ENCODE results near the gene ATP1A2. TPM values are rescaled to one million over a fixed set of nuclear protein-coding genes. Genes with fewer than 3 reads are reported as not detected.
"Not testable (repeated sequence)": the region's sequence is repeated elsewhere in the genome, so short reads cannot be mapped to it uniquely, and the experiment has no call there.

ATP1A2 gene
- total RNA-seq, 1 donor from 2014 or later = 14.5 TPM

- no peak for TF ChIP-seq CTCF (conservative IDR thresholded peaks at IDR 0.05)
- Mint-ChIP-seq H3K36me3 (no peaks in the 10 kb centered on the region), H3K27me3 (no peaks in the 10 kb centered on the region), H3K9me3 (no peaks in the 10 kb centered on the region), H3K27ac (peak overlapping the region; percentile 88), H3K4me3 (peak overlapping the region; percentile 61), H3K4me1 (ENCODE audit: unreplicated experiment) (peaks cover 12% of the 10 kb centered on the region)
- DNase-seq (ENCODE audit: extremely low spot score, unreplicated experiment) = no peak
These were observed 9.3 kb downstream of the ATP1A2 start for GRCh38 chr1:160124705-160125478.

- no peak overlapping the region for H3K27ac Mint-ChIP-seq
- no peaks in the 10 kb centered on the region for H3K36me3 Mint-ChIP-seq
- no peak overlapping the region for H3K4me3 Mint-ChIP-seq
- peaks cover under 1% of the 10 kb centered on the region for H3K27me3 Mint-ChIP-seq
- no peaks in the 10 kb centered on the region for H3K9me3 Mint-ChIP-seq
- peaks cover 12% of the 10 kb centered on the region for H3K4me1 Mint-ChIP-seq (ENCODE audit: unreplicated experiment)
- no peak for DNase-seq (ENCODE audit: extremely low spot score, unreplicated experiment)
- TF ChIP-seq CTCF (conservative IDR thresholded peaks at IDR 0.05) = no peak
These were observed 10.2 kb downstream of the ATP1A2 start for GRCh38 chr1:160125746-160126145.

- H3K9me3 Mint-ChIP-seq = not testable (repeated sequence)
- peaks cover 12% of the 10 kb centered on the region for H3K4me1 Mint-ChIP-seq (ENCODE audit: unreplicated experiment)
These were observed 10.8 kb downstream of the ATP1A2 start for GRCh38 chr1:160126342-160126741.

GRCh38 chr1:160127381-160127780 is 11.8 kb downstream of the ATP1A2 start:
- no peaks in the 10 kb centered on the region for H3K9me3 Mint-ChIP-seq
- peaks cover 12% of the 10 kb centered on the region for H3K4me1 Mint-ChIP-seq (ENCODE audit: unreplicated experiment)
- peaks cover 9% of the 10 kb centered on the region for H3K27me3 Mint-ChIP-seq
- no peak overlapping the region for H3K4me3 Mint-ChIP-seq
- H3K36me3 Mint-ChIP-seq = no peaks in the 10 kb centered on the region
- no peak for TF ChIP-seq CTCF (conservative IDR thresholded peaks at IDR 0.05)
- no peak overlapping the region for H3K27ac Mint-ChIP-seq
- no peak for DNase-seq (ENCODE audit: extremely low spot score, unreplicated experiment)

More at GRCh38 chr1:160126342-160126741, 10.8 kb downstream of the ATP1A2 start:
- not testable (repeated sequence) for H3K27ac Mint-ChIP-seq; DNase-seq (ENCODE audit: extremely low spot score, unreplicated experiment); H3K36me3 Mint-ChIP-seq; H3K4me3 Mint-ChIP-seq; H3K27me3 Mint-ChIP-seq

GRCh38 chr1:160127865-160128523 is 12.4 kb downstream of the ATP1A2 start:
- TF ChIP-seq CTCF (conservative IDR thresholded peaks at IDR 0.05) = no peak
- no peak overlapping the region for H3K27ac Mint-ChIP-seq
- H3K9me3 Mint-ChIP-seq = no peaks in the 10 kb centered on the region
- peaks cover 12% of the 10 kb centered on the region for H3K4me1 Mint-ChIP-seq (ENCODE audit: unreplicated experiment)
- H3K36me3 Mint-ChIP-seq = no peaks in the 10 kb centered on the region
- DNase-seq (ENCODE audit: extremely low spot score, unreplicated experiment) = no peak
- no peak overlapping the region for H3K4me3 Mint-ChIP-seq
- H3K27me3 Mint-ChIP-seq = peaks cover 12% of the 10 kb centered on the region

- DNase-seq (ENCODE audit: extremely low spot score, unreplicated experiment) = no peak
- H3K9me3 Mint-ChIP-seq = no peaks in the 10 kb centered on the region
- H3K36me3 Mint-ChIP-seq = no peaks in the 10 kb centered on the region
- TF ChIP-seq CTCF (conservative IDR thresholded peaks at IDR 0.05) = no peak
- no peak overlapping the region for H3K27ac Mint-ChIP-seq
- no peak overlapping the region for H3K4me3 Mint-ChIP-seq
- H3K27me3 Mint-ChIP-seq = peaks cover 12% of the 10 kb centered on the region
- peaks cover 12% of the 10 kb centered on the region for H3K4me1 Mint-ChIP-seq (ENCODE audit: unreplicated experiment)
These were observed 13.1 kb downstream of the ATP1A2 start for GRCh38 chr1:160128636-160129035.

All from type B pancreatic cell (in vitro differentiated cells).